SU-DHL-6 (cell line): ENCODE measurements around the gene IL36B.

Experiments used
- CTCF ChIP-seq: fragments of 200-600 bp; sonication (generic); IDR thresholded peaks from one replicate; pipeline ENCODE4 v1.5.1; 2017; ENCODE audit warnings: antibody characterized with exemption, mild to moderate bottlenecking, low read length, moderate library complexity; ENCODE audit not compliant: insufficient read depth, poor library complexity, severe bottlenecking
- EZH2phosphoT487 ChIP-seq: fragments of 200-600 bp; sonication (generic), shearing (Covaris generic); conservative IDR thresholded peaks from 2 replicates; pipeline ENCODE4 v1.6.1; 2018; ENCODE audit warnings: mild to moderate bottlenecking, antibody characterized with exemption, low read length, moderate library complexity, mixed read lengths

GRCh38 chr2:113046465-113046864, 6.2 kb downstream of the IL36B start:
- TF ChIP-seq CTCF (no peak), EZH2phosphoT487 (no peak)
